HG03432 (cell line): ENCODE measurements around the gene ILKAP.

Experiments
- ATAC-seq: cut with Tn5 transposase; IDR thresholded peaks from one replicate; pipeline ENCODE4 v1.9.1; 2021; ENCODE audit warnings: mild to moderate bottlenecking, moderate library complexity; ENCODE audit not compliant: unreplicated experiment

The ILKAP gene

GRCh38 chr2:238152771-238153688, 50.5 kb downstream of the ILKAP start:
- ATAC-seq, result no peak

- ATAC-seq, result no peak
Observed at GRCh38 chr2:238151628-238152235, 51.8 kb downstream of the ILKAP start.

- no peak for ATAC-seq
Observed at GRCh38 chr2:238151205-238151604, 52.3 kb downstream of the ILKAP start.

GRCh38 chr2:238150686-238151085, 52.8 kb downstream of the ILKAP start:
- no peak for ATAC-seq

GRCh38 chr2:238149841-238150572, 53.5 kb downstream of the ILKAP start:
- no peak for ATAC-seq

- no peak for ATAC-seq
Observed at GRCh38 chr2:238148981-238149380, 54.5 kb downstream of the ILKAP start.

GRCh38 chr2:238146884-238147544, 56.5 kb downstream of the ILKAP start:
- no peak for ATAC-seq

GRCh38 chr2:238145851-238146250, 57.6 kb downstream of the ILKAP start:
- ATAC-seq, result no peak

GRCh38 chr2:238145046-238145445, 58.4 kb downstream of the ILKAP start:
- no peak for ATAC-seq

GRCh38 chr2:238144262-238144661, 59.2 kb downstream of the ILKAP start:
- ATAC-seq, result no peak

GRCh38 chr2:238143239-238143951, 60.1 kb downstream of the ILKAP start:
- ATAC-seq, result no peak

GRCh38 chr2:238142382-238143205, 60.9 kb downstream of the ILKAP start:
- ATAC-seq, result no peak

- no peak for ATAC-seq
Observed at GRCh38 chr2:238141541-238142318, 61.8 kb downstream of the ILKAP start.

GRCh38 chr2:238140721-238141540, 62.6 kb downstream of the ILKAP start:
- ATAC-seq, result no peak

GRCh38 chr2:238140040-238140439, 63.5 kb downstream of the ILKAP start:
- no peak for ATAC-seq

- no peak for ATAC-seq
Observed at GRCh38 chr2:238139196-238140039, 64.1 kb downstream of the ILKAP start.
